Endometrial microvascular endothelial cells (primary cell): ENCODE measurements around the gene ELF4. TPM values are rescaled to one million over a fixed set of nuclear protein-coding genes. Genes with fewer than 3 reads are reported as not detected.

Experiments used
- in situ Hi-C: cut with HindIII; loops from 2 replicates; pipeline ENCODE4 v1.10.0; 2017; ENCODE audit warnings: low sequenced_read_pairs, low pct_unique_long_range_greater_than_20kb; ENCODE audit errors: inconsistent ontology term
- total RNA-seq: library from RNA; depleted of rRNA; stranded (reverse); fragments of >200 nt; gene quantifications from one replicate; pipeline ENCODE4 v1.2.3, GENCODE V29; 2015; ENCODE audit errors: inconsistent ontology term

ELF4 gene
- total RNA-seq, 1 donor from 2014 or later: 18.5 TPM

DNA sequence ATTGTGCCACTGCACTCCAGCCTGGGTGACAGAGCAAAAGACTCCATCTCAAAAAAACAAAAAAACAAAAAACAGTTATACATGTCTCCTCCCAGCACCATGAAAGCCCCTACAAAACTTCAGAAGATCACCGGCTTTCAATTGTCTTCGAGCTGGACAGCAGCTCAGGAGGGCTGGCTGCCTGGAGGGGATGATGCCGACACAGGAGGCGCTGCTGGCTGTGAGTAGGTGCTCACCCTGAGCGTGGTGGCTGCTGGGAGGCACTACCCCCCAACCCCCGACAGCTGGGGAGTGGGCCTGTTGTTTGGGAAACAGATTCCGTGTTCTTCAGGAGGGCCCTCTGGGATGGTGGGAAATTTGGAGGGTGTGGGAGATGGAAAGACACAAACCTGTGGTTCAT is 6.9 kb upstream of the ELF4 start:
- in situ Hi-C loops: loop anchor here (5.0 kb wide), 1 partner anchor 60 kb away; no protein-coding TSS in a partner anchor

DNA sequence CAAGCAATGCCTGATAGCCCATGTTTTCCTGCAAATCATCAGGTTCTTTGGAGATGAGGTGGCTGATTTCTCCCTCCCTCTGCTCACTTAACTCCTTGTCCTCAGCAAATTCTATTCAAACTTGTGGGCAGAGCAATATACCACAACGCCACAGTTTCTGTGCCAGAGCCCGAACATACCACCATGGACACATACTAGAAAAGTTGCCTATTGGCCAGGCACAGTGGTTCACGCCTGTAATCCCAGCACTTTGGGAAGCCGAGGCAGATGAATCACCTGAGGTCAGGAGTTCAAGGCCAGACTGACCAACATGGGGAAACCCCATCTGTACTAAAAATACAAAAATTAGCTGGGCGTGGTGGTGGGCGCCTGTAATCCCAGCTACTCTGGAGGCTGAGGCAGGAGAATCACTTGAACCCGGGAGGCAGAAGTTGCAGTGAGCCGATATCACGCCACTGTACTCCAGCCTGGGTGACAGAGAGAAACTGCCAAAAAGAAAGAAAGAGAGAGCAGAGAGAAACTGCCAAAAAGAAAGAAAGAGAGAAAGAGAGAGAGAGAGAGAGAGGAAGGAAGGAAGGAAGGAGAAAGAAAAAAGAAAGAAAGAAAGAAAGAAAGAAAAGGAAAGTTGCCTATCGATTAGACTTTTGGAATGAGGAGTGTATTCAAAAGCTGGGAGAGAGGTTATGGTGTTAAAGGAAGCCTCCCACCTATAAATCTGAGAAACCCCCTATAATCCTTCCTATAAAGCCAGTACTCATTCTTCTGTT is 5.0 kb upstream of the ELF4 start:
- in situ Hi-C loops: loop anchor here (5.0 kb wide), 1 partner anchor 62 kb away; no protein-coding TSS in a partner anchor

DNA sequence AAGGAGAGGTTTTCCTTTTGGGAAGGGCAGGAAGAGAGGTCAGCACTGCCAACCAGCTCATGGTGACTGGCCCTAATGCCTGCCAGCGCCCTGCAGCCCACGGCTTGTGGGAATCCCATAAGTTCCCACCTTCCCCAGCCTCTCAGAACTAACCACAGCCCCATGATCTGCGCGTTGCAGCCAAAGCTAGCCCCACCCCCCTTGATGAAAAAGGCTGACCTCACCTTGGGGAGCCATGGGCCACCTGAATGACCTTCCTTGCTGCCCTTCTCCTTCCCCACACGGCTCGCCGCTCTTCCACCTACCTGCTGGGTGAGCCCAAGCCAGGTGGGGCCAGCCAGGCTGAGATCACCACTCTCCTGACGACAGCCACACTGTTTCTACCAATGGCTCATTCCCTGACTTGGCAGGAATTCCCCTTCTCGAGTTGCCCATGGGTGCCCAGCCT is 3.9 kb upstream of the ELF4 start:
- in situ Hi-C loops: no loop called here

DNA sequence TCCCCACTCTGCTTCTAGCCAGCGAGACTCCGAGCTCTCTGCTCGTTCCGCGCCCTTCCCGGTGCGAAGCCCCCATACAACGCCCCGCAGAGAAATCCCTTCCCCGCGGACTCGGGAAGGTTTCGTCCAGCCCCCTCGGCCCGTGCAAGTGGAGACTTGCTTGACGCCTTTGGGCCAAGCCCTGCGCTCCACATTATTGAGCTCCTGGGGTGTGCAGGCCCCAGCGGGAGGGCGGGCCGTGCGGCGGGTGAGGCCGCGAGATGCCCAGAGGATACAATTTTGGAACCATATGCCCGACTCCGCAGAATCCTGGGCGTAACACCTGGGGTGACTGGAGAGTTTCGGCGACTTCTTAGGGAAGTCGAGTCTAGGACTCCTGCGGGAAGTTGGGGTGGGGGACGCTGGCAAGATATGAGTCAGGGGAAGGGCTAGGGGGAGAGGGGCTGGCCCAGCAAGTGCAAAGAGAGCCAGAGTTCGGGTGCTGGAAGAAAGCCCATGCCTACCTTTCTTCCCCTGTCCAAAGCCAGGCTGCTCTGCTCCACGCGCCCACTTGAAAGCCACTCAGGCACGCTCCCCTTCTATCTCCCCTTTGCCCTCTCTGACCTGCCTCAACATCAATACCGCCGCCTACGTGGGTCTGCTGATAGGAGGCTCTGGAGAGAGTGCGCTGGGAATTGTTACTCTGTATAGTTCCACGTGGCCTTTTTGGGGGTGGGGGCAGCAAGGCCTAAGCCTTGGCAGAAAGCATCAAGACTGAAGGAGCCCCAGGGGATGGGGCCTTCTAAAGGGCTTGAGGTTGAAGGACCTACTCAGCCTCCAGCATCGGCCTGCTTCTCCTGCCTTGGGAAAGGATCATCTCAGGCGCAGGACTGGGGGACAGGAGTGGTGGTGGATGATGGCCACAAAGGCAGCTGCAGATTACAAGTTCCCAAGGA is 1.2 kb upstream of the ELF4 start:
- in situ Hi-C loops: no loop called here

DNA sequence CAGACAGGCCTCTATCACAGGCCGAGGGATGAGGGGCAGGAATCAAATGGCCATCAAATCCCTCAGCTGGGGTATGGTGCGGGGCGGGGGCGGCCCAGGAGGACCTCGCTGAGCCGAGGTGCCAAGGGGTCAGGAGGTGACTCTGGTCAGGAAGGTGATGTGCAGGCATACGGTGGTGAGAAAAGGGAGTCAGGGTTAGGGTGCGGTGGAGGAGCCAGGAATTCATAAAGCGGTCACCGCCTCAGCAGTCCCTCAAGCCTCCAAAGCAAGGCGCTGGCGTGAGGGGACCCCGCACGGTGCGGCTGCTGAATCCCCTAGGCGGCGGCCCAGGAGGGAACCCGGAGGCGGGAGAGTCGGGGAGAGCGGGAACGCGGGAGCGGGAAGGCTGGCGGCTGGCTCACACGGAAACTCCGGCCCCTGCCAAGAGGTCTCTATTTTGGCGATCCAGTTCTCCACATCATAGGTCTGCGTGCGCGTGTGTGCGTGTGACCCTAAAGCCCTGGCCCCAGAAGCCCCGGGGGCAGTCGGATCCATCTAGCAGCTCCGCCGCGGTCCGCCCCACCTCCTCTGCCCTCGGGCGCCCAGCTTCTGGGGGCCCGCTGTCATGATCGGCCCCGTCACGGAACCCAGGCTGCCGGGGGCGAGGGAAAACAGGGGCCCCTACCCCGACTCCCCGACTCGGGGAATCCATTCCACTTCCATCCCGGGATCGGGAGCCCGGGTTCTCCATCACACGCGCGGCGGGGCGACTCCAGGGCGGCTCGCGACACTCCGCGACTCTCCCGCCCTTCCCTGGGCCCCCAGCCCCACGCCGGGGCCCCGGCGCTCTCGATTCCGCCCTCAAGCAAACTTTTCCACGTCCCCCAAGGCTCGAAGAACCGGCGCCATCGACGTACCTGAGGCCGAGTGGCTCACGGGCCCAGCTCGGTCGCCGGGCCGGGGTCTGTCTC is 593 bp downstream of the ELF4 start:
- in situ Hi-C loops: no loop called here

DNA sequence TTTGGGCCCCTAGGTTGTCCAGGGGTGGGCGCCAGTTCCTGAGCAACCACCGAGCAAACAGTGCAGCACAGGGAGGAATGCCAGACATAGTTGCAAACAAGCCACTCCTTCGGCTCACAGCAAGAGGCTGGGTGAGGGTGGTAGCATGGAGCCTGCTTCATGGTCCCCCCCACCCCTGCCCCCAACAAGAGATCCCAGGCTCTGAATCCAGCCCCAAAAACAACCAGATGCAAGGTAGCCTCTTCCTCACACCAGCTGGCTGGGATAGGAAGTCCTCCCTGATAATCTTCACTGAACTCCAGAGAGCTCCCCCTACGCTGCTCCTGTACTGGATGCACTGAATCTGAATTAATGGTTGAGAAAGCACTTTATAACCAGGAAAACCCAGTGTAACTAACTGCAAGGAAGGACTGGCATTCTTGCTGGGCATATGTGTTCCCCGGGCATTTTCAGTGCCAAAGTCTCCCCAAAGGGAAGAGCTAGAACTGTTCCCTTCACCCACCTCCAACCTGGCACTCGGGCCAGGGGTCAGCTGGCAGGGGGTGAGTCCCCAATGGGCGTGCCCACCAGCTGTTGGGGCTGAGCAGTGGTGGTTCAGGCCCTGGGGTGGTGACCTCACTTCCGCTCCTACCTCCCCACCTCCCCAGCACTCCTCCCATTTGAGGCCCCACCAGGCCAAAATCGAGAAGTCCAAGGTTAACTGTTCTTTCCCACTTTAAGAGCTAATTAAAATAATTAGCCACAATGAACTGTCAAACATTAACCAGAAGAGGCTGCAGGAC is 1.5 kb downstream of the ELF4 start:
- in situ Hi-C loops: no loop called here

DNA sequence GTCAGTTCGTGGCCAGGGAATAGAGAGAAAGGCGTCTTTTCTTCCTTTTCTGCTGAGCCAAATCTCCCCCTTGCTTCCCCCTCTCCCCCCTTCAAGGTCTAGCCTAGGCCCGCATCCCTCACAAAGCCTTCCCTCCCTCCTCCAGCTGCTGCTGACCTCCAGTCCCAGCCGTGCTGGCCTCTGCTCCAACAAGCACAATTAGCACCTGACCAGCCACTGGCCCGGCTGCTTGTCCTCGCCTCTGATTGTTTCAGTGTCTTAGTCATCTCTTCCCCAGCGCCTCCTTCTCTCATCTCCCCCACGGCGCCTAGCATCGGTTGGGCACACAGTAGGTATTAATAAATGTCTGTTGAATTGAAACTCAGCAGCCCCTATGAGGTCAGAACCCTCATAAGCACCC is 4.2 kb downstream of the ELF4 start:
- in situ Hi-C loops: no loop called here

DNA sequence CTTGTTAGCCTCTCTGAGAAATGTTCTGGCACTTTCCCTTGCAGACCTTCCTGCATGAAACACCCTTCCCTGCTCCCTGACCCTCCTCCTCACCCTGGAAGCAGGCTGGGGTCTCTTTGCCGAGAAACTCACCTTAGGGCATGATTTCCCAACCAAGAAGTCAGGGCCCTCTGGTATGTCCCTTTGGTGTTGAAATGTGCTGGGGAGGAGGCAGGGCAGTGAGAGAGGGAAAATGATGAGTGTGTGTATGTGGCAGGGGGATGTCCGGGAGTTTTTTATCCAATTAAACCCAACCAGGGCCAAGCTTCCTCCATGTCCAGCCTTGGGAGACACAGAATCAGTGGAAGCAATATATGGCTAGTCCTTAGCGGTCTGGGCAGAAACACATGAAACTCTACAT is 5.1 kb downstream of the ELF4 start:
- in situ Hi-C loops: no loop called here

DNA sequence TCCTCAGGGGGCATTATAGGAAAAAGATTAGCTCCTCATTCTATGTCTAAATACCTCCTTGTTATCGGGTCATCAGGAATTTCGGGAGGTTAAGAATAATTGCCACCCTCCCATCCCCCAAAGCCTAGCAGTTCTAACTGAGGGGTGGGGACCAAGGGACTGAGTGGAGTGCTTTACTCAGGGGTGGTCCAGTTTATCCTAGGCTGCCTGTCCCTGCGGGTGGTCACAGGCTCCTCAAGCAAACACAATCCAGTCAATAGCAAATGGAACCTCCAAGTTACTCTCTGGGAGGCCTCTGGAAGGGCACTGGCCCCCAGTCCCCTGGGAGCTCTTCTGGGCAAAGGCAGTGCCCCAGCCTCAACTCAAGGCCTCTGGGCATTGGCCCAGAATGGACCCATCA is 6.7 kb downstream of the ELF4 start:
- in situ Hi-C loops: no loop called here

DNA sequence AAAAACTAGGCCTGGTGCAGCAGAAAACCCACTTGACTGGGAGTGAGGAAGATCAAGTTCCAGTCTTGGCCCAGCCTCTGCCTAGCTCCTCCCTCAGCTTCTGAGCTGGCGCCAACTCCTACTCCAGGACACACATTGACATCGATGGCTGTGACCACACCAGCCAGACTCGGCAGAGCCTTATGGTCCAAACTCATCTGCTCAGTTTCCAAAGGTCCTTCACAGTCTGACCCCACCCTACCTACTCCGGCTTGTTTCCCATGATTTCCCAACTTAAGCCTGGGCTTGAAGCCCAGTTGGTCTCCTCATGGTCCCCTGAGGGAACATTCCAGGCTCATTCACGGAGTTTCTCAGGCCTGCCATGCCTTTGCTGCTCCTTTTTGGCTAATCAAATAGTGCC is 10.1 kb downstream of the ELF4 start:
- in situ Hi-C loops: no loop called here

DNA sequence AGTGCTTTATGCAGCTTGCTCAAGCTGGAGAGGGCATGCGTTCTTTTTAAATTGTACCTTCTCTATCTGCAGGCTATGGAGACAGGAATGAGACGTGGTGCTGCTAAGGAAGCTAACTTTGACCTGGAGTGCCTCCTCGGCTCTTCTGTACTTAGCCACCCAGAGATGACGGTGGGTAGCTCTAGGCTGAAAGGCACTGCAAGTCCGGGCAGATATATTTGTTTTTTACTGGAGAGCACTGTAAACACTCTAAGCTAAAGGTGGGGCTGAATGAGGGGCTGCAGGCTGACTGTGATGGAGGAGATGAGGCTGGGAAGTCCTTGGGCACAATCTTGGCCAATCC is 12.1 kb downstream of the ELF4 start:
- in situ Hi-C loops: no loop called here

DNA sequence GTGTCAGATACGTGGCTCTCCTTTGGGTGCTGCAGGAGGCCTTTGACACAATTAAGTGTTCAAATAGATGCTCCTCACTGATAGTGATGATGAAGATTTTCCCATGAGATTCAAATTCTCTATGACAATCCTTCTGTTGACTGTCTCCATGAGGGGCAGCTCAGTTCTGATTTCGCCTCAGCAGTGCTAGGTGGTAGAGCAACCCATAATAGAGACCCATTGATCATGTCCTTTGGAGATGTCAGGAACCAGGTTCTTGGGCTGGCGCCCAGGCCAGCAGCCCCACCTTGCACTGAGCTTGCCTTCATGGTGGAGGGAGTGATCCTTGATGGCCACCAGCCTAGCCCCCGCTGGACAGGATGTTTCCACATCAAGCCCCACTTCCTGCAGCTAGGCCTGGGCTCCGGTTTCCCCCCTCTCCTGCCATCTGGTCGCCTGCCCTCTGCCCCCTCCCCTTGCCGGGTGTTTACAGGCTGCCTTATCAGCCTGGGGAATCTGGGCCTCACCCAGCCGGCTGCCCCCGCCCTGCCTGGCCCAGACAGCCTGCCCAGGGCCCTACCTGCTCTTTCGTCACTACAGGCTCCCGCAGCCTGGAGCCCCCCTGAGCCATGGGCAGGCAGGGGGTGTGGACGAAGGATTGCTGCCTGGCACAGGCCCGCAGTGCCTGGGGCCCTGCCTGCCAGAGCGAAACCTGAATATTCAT is 12.6 kb downstream of the ELF4 start:
- in situ Hi-C loops: no loop called here

DNA sequence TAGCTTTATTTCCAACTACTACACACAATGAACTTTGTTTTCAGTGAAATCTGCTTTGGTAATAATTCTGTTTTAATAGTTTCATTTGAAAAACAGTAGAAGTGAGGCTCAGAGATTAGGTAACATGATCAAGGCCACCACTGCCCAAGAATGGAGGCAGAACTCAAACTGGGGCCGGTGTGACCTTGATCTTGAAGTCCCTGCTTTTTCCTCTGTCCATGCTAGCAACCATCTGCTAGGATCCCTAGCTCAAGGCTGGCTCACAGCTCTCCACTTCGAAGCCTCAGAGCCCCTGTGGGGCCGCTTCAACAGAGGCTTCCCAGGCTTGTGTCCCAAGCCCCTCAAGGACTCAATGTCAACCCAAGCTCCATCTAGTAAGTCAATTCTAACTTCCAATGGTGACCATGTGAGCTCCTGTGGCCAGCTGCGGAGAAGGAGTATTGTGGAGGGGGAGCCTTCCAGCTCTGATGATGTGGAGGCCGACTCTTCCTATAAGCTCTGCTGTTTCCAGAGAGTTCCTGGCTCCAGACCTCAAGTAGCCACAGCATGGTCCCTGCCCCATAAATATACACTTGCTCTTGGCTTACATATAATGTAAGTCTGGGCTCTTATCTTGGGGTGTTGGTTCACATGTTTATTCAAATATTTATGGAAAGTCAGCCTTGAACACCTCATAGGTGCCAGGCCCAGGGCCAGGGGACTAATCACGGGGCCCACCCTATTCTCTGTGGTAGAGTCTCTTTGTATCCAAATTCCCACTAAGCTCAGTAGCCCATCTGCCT is 14.9 kb downstream of the ELF4 start:
- in situ Hi-C loops: no loop called here

DNA sequence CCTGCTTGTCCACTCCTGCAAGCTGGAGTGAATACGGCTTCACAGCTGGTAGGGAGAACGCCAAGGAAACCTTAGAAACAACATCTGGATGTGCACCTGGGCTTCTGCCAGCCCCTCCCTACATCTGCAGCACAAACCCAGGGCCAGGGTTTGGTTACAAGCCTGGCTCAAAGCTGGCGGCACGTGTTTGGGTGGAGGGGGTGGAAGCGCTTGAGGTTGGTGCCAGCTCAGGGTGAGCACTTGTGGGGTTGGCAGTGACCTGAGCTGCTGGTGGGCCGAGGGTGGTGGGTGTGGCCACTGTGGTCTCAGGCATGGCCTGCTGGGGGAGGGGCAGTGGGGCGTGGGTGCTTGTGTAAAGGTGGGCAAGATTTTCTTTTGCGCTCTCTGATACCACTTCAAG is 15.6 kb downstream of the ELF4 start:
- in situ Hi-C loops: no loop called here

DNA sequence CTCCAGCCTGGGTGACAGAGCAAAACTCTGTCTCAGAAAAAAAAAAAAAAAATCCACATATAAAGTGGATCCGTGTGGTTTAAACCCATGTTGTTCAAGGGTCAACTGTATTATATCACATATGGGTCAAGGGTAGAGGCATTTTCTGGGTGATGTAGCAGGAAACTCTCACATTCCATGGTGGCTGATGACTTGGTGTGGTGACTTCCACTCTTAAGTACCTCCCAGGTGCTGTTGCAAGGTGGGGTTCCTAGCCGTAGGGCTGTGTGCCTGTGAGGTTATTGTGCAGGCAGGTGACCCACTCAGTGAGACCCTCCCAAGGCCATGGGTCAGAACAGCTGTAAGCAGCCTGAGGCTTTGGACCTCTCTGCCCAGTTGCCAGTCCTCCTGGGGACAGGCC is 17.0 kb downstream of the ELF4 start:
- in situ Hi-C loops: no loop called here

DNA sequence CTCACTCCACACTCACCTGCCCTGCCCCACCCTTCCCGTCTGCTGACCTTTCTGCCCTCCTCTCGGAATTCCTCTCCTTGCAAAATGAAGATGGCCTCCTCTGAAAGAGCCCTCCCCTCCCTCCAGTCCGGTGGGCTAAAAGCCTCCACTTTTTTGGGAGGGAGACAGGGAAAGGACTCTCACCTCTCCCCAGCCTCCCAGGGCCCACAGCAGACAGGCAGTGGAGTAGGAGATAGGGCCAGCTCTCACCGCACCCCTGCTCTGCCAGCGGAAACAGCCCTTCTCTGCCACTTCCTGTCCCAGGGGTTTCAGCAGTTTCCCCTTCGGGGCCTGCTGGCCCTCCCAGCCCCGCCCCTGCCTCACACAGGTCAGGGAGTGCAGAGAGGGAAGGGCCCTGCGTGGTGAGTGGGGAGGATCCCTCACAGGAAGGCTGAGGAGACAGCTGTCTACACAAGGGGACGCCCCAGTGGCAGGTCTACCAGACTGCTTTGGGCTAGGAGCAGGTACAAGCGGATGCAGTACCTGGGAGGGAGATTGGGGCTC is 18.2 kb downstream of the ELF4 start:
- in situ Hi-C loops: no loop called here

DNA sequence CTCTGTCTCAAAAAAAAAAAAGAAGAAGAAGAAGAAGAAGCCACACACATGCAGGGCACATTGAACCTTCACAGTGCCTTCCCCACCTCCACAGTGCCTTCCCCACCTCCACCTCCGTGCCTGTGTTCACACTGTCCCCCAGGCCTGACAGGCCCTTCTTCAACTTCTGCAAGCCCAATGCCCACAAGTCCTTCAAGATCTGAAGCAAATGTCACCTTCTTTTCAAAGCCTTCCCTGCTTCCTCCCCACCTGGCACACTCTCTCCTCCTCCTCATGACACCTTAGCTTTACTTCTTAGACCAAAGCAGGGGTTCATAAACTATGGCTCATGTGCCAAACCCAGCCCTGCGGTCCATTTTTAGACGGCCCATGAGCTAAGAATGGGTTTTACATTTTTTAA is 19.9 kb downstream of the ELF4 start:
- in situ Hi-C loops: no loop called here
